Spleen (tissue), 11 donors: ENCODE data around the gene RBBP8NL. TPM values are rescaled to one million over a fixed set of nuclear protein-coding genes. Genes with fewer than 3 reads are reported as not detected.

ENCODE experiments used
- DNase-seq: peaks from one replicate; pipeline ENCODE4 v3.0.0-alpha.2; 2020
- H3K27ac ChIP-seq, 8 donors: fragments of 200-600 bp; sonication (generic) in 7 of 8; 1 replicate in 4 of 8; 2 replicates in 4 of 8; pipeline versions ENCODE4 v1.5.0 to v1.8.0; 2016 to 2021; ENCODE audit warnings: inconsistent platforms in 4 of 8, mild to moderate bottlenecking in 4 of 8, moderate library complexity in 1 of 8
- H3K27me3 ChIP-seq, 7 donors: fragments of 200-600 bp; sonication (generic) in 6 of 7; replicated peaks in 1 of 7; 1 replicate in 4 of 7; 2 replicates in 3 of 7; pipeline versions ENCODE4 v1.5.0 to v1.8.0; 2016 to 2021; ENCODE audit warnings: inconsistent platforms in 3 of 7, mild to moderate bottlenecking in 1 of 7
- H3K36me3 ChIP-seq, 6 donors: fragments of 200-600 bp; sonication (generic) in 5 of 6; 1 replicate in 4 of 6; 2 replicates in 2 of 6; pipeline versions ENCODE4 v1.5.0 to v1.8.0; 2016 to 2021; ENCODE audit warnings: inconsistent platforms in 2 of 6
- H3K4me1 ChIP-seq, 6 donors: fragments of 200-600 bp; sonication (generic) in 5 of 6; 1 replicate in 3 of 6; 2 replicates in 3 of 6; pipeline versions ENCODE4 v1.5.0 to v1.8.0; 2016 to 2021; ENCODE audit warnings: inconsistent platforms in 3 of 6
- H3K4me3 ChIP-seq, 8 donors: fragments of 200-600 bp; sonication (generic) in 7 of 8; 1 replicate in 4 of 8; 2 replicates in 4 of 8; pipeline versions ENCODE4 v1.5.0 to v1.8.0; 2016 to 2021; ENCODE audit warnings: inconsistent platforms in 4 of 8, mild to moderate bottlenecking in 4 of 8, moderate library complexity in 2 of 8
- H3K9me3 ChIP-seq, 8 donors: fragments of 200-600 bp; sonication (generic) in 7 of 8; 1 replicate in 4 of 8; 2 replicates in 4 of 8; pipeline versions ENCODE4 v1.5.0 to v1.8.0; 2016 to 2021; ENCODE audit warnings: inconsistent platforms in 4 of 8
- POLR2A ChIP-seq, 3 donors: fragments of 450-650 bp; IDR thresholded peaks; one replicate each; pipeline ENCODE4 v1.5.1; 2017; ENCODE audit warnings: antibody characterized with exemption in 3 of 3, mild to moderate bottlenecking in 1 of 3
- POLR2AphosphoS5 ChIP-seq, 3 donors: sonication (generic); formaldehyde crosslinking; IDR thresholded peaks; one replicate each; pipeline ENCODE4 v1.5.1; 2017; ENCODE audit warnings: antibody characterized with exemption in 3 of 3
- WGBS, 5 donors: extraction: QIAGEN DNeasy Blood & Tissue Kit in 3 of 5; methylation state at CpG; one replicate each; pipeline versions ENCODE4 v1.1.5 to v1.1.7; 2013 to 2018; 5-methylcytosine and 5-hydroxymethylcytosine counted together
- intact Hi-C: fragments of 100-400 bp; cut with DNase I; formaldehyde crosslinking; loops from one replicate; pipeline ENCODE4 v1.15.0; 2023; ENCODE audit warnings: low total_unique reads
- polyA plus RNA-seq, 3 donors: library from polyadenylated mRNA; stranded (reverse); fragments of 200-250 nt; gene quantifications; one replicate each; pipeline ENCODE4 v1.2.1, GENCODE V29; 2013
- total RNA-seq, 7 donors: library from RNA; depleted of rRNA in 3 of 7; stranded (reverse); fragments of >200 nt in 3 of 7; fragmentation: NEBNext Ultra II Directional in 4 of 7; extraction: Animal tissue kit (Norgen Biotek cat#: 25700) in 4 of 7; gene quantifications; one replicate each; pipeline versions ENCODE4 v1.1.0 to v1.2.1, GENCODE V29; 2016 to 2021
- TF ChIP-seq, protein P1 (sequence below), 11 experiments: fragments of 200-600 bp in 7 of 11; fragments of 450-650 bp in 4 of 11; sonication (generic) in 4 of 11; IDR thresholded peaks in 8 of 11; conservative IDR thresholded peaks in 3 of 11; 1 replicate in 7 of 11; 2 replicates in 4 of 11; pipeline versions ENCODE4 v1.4.0 to v1.8.0; 2016 to 2021; ENCODE audit warnings: antibody characterized with exemption in 11 of 11, inconsistent platforms in 4 of 11, mild to moderate bottlenecking in 1 of 11
- donor health status: healthy with polysubstance abuse.
- donor health status: DM: no; HTN: no; CAD: no; lungs with moderate emphysema.
- donor health status: DM: no; HTN: no; CAD: no.
- donor health status: Bipolar disorder and iron deficiency.
- donor health status: healthy.
- donor health status: DM: no; HTN: no; CAD: no.
- donor health status: DM: yes; HTN: yes; CAD: no.

RBBP8NL gene
- total and polyA plus RNA-seq, 10 donors = 0.03 TPM; not detected in 9

DNA sequence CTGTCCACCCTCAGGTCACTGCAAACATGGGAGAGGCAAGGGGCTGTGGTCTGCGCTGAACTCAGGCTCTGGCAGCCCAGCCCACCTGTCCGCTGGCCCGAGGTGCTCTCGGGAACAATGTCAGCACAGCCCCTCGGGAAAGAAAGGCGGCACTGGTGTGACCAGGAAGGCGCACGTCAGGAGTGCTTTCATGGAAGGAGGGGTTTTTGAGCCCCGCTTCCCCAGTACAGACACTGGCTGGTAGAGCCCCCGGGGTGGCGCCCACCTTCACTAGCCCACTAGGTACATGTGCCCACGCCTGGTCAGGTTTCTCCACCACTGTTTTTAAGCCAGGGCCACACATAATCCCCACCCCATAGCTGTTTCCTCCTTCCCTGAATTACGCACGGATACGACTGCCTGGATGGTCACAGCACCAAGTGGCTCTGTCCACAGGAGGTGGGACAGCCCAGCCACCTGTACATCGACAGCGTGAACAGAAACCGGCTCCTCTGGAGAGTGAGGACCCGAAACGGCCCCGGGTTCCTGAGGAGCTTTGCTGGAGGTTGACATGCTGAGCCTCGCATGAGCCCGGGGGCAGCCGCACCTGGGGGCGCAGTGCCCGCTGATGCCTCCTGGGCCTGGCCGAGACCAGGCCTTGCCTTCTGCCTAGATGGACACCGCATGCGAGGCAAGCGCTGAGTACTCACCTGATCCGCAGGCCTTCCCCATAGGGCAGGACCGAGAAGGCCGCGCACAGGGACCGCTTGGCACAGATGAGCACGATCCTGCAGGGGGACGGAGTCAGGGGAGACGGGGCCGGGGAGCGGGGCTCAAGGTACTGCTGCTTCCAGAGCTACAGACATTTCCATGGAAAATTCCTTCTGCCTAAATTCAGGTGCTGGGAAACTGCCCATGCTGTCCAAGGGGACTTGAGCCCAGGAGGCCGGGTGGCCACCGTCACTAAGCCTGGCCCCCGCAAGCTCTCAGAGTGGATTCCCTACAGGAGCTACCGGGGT lies 32.8 kb downstream of the RBBP8NL start:
- Histone ChIP-seq H3K27ac (no peak overlapping the region), H3K27me3 (no peaks in the 10 kb centered on the region), H3K36me3 (peaks cover 0 to 72% (median 33%) of the 10 kb centered on the region in 6 donors), H3K4me3 (no peak overlapping the region), H3K4me1 (peaks cover 0 to 5% (median 0%) of the 10 kb centered on the region in 6 donors), H3K9me3 (no peaks in the 10 kb centered on the region)
- TF ChIP-seq POLR2A (IDR thresholded peaks at IDR 0.05) (no peak), POLR2AphosphoS5 (IDR thresholded peaks at IDR 0.05) (no peak)
- TF ChIP-seq, protein P1, sequence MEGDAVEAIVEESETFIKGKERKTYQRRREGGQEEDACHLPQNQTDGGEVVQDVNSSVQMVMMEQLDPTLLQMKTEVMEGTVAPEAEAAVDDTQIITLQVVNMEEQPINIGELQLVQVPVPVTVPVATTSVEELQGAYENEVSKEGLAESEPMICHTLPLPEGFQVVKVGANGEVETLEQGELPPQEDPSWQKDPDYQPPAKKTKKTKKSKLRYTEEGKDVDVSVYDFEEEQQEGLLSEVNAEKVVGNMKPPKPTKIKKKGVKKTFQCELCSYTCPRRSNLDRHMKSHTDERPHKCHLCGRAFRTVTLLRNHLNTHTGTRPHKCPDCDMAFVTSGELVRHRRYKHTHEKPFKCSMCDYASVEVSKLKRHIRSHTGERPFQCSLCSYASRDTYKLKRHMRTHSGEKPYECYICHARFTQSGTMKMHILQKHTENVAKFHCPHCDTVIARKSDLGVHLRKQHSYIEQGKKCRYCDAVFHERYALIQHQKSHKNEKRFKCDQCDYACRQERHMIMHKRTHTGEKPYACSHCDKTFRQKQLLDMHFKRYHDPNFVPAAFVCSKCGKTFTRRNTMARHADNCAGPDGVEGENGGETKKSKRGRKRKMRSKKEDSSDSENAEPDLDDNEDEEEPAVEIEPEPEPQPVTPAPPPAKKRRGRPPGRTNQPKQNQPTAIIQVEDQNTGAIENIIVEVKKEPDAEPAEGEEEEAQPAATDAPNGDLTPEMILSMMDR (IDR thresholded peaks at IDR 0.05 in 8 of 11, conservative IDR thresholded peaks at IDR 0.05 in 3 of 11) = no peak
- intact Hi-C loops = no loop called here
- DNase-seq = no peak
- WGBS, 5 donors = 91 to 95% (median 94%) methylated on average over 38 to 44 of the region's 44 CpGs

DNA sequence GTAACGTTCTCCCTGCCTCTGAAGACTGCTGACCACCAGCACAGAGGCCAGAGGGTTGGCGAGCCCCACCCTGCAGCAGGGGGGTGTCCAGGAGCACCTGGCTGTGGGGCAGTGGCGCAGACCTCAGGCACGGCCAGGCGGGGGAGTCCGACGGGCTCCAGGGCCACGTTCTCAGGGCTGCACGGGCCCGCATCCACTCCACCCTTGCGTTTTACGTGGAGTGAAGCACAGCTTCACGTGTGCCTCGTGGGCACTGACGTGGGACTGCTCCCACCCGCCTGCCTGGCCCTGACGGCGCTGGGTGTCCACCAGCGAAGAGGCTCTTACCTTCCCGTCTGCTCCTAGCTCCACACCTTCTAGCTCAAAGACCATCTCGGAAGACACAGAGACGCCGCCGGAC lies 33.5 kb downstream of the RBBP8NL start:
- peak in 1 of 3 donors; percentile 15 for TF ChIP-seq POLR2AphosphoS5 (IDR thresholded peaks at IDR 0.05)
- no peak for TF ChIP-seq POLR2A (IDR thresholded peaks at IDR 0.05)
- TF ChIP-seq, protein P1 (IDR thresholded peaks at IDR 0.05 in 8 of 11, conservative IDR thresholded peaks at IDR 0.05 in 3 of 11) = no peak
- WGBS, 5 donors = 91 to 95% (median 94%) methylated on average over 16 to 24 of the region's 24 CpGs
- H3K36me3 ChIP-seq = peaks cover 0 to 79% (median 40%) of the 10 kb centered on the region in 6 donors

DNA sequence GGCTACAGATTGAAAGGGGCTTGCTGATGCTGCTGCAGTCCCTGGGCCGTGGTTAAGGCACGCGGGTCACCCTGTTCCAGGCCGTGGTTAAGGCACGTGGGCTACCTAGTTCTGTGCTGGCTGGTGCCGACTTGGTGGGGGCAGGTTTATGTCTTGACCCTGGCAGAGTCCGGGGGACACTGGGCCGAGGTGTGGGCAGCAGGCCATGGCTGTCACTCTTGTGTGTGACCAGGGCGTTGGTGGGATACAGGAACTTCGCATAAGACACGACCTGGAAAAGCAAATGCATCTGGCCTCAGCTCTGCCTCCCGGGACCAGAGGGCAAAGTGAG lies 34.0 kb downstream of the RBBP8NL start:
- no peak overlapping the region for H3K4me3 ChIP-seq
- TF ChIP-seq, protein P1 (IDR thresholded peaks at IDR 0.05 in 8 of 11, conservative IDR thresholded peaks at IDR 0.05 in 3 of 11) = no peak
- TF ChIP-seq POLR2AphosphoS5 (IDR thresholded peaks at IDR 0.05) (no peak), POLR2A (IDR thresholded peaks at IDR 0.05) (no peak)
- WGBS, 5 donors = 80 to 89% (median 84%) methylated on average over 7 to 12 of the region's 12 CpGs
- peaks cover 2 to 16% (median 7%) of the 10 kb centered on the region in 6 donors for H3K4me1 ChIP-seq
- DNase-seq = no peak
- H3K27ac ChIP-seq = no peak overlapping the region
- intact Hi-C loops = no loop called here
- peaks cover 0 to 84% (median 46%) of the 10 kb centered on the region in 6 donors for H3K36me3 ChIP-seq
- no peaks in the 10 kb centered on the region for H3K27me3 ChIP-seq
- H3K9me3 ChIP-seq = no peaks in the 10 kb centered on the region

More for the DNA sequence above, 33.5 kb downstream of the RBBP8NL start:
- Histone ChIP-seq H3K9me3 (no peaks in the 10 kb centered on the region), H3K4me3 (no peak overlapping the region), H3K4me1 (peaks cover 0 to 11% (median 1%) of the 10 kb centered on the region in 6 donors), H3K27me3 (no peaks in the 10 kb centered on the region), H3K27ac (no peak overlapping the region)
- DNase-seq = no peak
- intact Hi-C loops = no loop called here
